ENCODE measurements around the gene COPA. TPM values are rescaled to one million over a fixed set of nuclear protein-coding genes. Genes with fewer than 3 reads are reported as not detected.

COPA gene
- total and polyA plus RNA-seq, 12 donors, result 48.2 to 122 (median 109) TPM

GRCh38 chr1:160340146-160340545 lies 2.9 kb downstream of the COPA start:
- ATAC-seq (no peak), DNase-seq (no peak)
- Histone ChIP-seq H3K4me1 (peaks cover 0 to 64% (median 41%) of the 10 kb centered on the region in 9 donors), H3K27me3 (no peaks in the 10 kb centered on the region), H3K27ac (peak overlapping the region in 3 of 10 donors; percentile 2 to 21 (median 12)), H3K9me3 (no peaks in the 10 kb centered on the region), H3K36me3 (peaks cover 0 to 57% (median 21%) of the 10 kb centered on the region in 9 donors), H3K4me3 (no peak overlapping the region)
- intact Hi-C loops (cut with DNase I), result loop anchor here in 2 of 10 donors (5.0 kb wide), 2 partner anchors 33 to 267 kb away; no protein-coding TSS in a partner anchor
- TF ChIP-seq, protein P1, sequence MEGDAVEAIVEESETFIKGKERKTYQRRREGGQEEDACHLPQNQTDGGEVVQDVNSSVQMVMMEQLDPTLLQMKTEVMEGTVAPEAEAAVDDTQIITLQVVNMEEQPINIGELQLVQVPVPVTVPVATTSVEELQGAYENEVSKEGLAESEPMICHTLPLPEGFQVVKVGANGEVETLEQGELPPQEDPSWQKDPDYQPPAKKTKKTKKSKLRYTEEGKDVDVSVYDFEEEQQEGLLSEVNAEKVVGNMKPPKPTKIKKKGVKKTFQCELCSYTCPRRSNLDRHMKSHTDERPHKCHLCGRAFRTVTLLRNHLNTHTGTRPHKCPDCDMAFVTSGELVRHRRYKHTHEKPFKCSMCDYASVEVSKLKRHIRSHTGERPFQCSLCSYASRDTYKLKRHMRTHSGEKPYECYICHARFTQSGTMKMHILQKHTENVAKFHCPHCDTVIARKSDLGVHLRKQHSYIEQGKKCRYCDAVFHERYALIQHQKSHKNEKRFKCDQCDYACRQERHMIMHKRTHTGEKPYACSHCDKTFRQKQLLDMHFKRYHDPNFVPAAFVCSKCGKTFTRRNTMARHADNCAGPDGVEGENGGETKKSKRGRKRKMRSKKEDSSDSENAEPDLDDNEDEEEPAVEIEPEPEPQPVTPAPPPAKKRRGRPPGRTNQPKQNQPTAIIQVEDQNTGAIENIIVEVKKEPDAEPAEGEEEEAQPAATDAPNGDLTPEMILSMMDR (IDR thresholded peaks at IDR 0.05), result no peak
- 51 to 59% methylated on average over 3 of the region's 3 CpGs for WGBS, 2 donors

- DNase-seq (no peak), ATAC-seq (no peak)
- H3K27ac ChIP-seq, result peak overlapping the region in 1 of 10 donors; percentile 38
- peaks cover 0 to 67% (median 30%) of the 10 kb centered on the region in 9 donors for H3K36me3 ChIP-seq
- intact Hi-C loops (cut with DNase I), result no loop called here
- TF ChIP-seq, protein P1 (IDR thresholded peaks at IDR 0.05), result no peak
- 77 to 83% methylated on average over 4 of the region's 4 CpGs for WGBS, 2 donors
- H3K4me3 ChIP-seq, result no peak overlapping the region
- peaks cover 0 to 51% (median 27%) of the 10 kb centered on the region in 9 donors for H3K4me1 ChIP-seq
- no peaks in the 10 kb centered on the region for H3K27me3 ChIP-seq
- H3K9me3 ChIP-seq, result no peaks in the 10 kb centered on the region
These were observed 4.5 kb downstream of the COPA start for GRCh38 chr1:160338580-160338979.

GRCh38 chr1:160332516-160332915 lies 10.5 kb downstream of the COPA start:
- TF ChIP-seq, protein P1 (IDR thresholded peaks at IDR 0.05), result no peak
- ATAC-seq (no peak), DNase-seq (no peak)
- no peaks in the 10 kb centered on the region for H3K27me3 ChIP-seq
- H3K36me3 ChIP-seq, result peaks cover 0 to 100% (median 61%) of the 10 kb centered on the region in 9 donors
- peaks cover 0 to 2% (median 0%) of the 10 kb centered on the region in 9 donors for H3K4me1 ChIP-seq
- no peak overlapping the region for H3K27ac ChIP-seq
- no peak overlapping the region for H3K4me3 ChIP-seq
- intact Hi-C loops (cut with DNase I), result loop anchor here in 2 of 10 donors (5.0 kb wide), 1 partner anchor 35 kb away; no protein-coding TSS in a partner anchor
- H3K9me3 ChIP-seq, result no peaks in the 10 kb centered on the region

DNA sequence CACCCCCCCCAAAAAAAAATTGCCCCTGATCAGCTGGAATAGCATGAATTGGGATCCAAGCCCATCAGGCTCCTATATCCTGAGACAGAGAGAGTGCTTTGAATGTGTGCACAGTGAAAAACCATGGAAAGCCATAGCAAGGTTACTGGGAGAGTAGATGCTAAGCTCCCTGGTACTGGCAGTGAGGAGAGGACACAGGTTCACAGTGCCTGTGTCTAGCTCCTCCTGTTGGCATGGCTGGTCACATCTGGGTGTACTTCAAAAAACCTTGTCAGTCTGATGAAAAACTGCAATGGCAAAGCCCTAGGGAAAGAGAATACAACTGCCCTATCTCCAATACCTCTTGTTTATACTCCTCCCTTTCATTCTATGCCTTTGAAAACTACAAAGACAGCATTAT lies 12.9 kb downstream of the COPA start:
- Histone ChIP-seq H3K27me3 (no peaks in the 10 kb centered on the region), H3K27ac (no peak overlapping the region), H3K4me1 (peaks cover 0 to 10% (median 0%) of the 10 kb centered on the region in 9 donors), H3K36me3 (peaks cover 0 to 100% (median 77%) of the 10 kb centered on the region in 9 donors), H3K4me3 (no peak overlapping the region), H3K9me3 (no peaks in the 10 kb centered on the region)
- TF ChIP-seq, protein P1 (IDR thresholded peaks at IDR 0.05), result no peak
- DNase-seq (no peak), ATAC-seq (no peak)
- intact Hi-C loops (cut with DNase I), result loop anchor here in 2 of 10 donors (5.0 kb wide), 1 partner anchor 33 kb away; no protein-coding TSS in a partner anchor

Measured in heart right ventricle (tissue), 16 donors.